WERI-Rb-1 (cell line): ENCODE results near the gene TMEM121.
"Not testable (repeated sequence)": the region's sequence is repeated elsewhere in the genome, so short reads cannot be mapped to it uniquely, and the experiment has no call there.

ENCODE experiments used
- DNase-seq: peaks from one replicate; pipeline ENCODE4 v3.0.0-alpha.2; 2020
- H3K27ac ChIP-seq: fragments of 250-450 bp; sonication (Bioruptor Pico); 2 replicates; pipeline ENCODE4 v1.5.1; 2020; ENCODE audit warnings: mild to moderate bottlenecking, moderate library complexity
- H3K27me3 ChIP-seq: fragments of 250-450 bp; sonication (Bioruptor Pico); 2 replicates; pipeline ENCODE4 v1.5.1; 2021; ENCODE audit warnings: mild to moderate bottlenecking, low read depth, moderate library complexity; ENCODE audit not compliant: insufficient read depth, severe bottlenecking
- H3K36me3 ChIP-seq: fragments of 250-450 bp; sonication (Bioruptor Pico); 2 replicates; pipeline ENCODE4 v1.5.1; 2020; ENCODE audit warnings: mild to moderate bottlenecking, moderate library complexity
- H3K4me3 ChIP-seq: 2 replicates; pipeline ENCODE4 v1.5.1; 2011; ENCODE audit warnings: low read depth, mild to moderate bottlenecking, control low read depth, low read length
- H3K9me3 ChIP-seq: fragments of 250-450 bp; sonication (Bioruptor Pico); 2 replicates; pipeline ENCODE4 v1.5.1; 2021; ENCODE audit warnings: mild to moderate bottlenecking, moderate library complexity; ENCODE audit not compliant: severe bottlenecking
- TF ChIP-seq, protein P1 (sequence below): IDR thresholded peaks from 2 replicates; pipeline ENCODE4 v1.5.1; 2011; ENCODE audit warnings: low read depth, mild to moderate bottlenecking, control low read depth, inconsistent platforms, low read length

Gene TMEM121

DNA sequence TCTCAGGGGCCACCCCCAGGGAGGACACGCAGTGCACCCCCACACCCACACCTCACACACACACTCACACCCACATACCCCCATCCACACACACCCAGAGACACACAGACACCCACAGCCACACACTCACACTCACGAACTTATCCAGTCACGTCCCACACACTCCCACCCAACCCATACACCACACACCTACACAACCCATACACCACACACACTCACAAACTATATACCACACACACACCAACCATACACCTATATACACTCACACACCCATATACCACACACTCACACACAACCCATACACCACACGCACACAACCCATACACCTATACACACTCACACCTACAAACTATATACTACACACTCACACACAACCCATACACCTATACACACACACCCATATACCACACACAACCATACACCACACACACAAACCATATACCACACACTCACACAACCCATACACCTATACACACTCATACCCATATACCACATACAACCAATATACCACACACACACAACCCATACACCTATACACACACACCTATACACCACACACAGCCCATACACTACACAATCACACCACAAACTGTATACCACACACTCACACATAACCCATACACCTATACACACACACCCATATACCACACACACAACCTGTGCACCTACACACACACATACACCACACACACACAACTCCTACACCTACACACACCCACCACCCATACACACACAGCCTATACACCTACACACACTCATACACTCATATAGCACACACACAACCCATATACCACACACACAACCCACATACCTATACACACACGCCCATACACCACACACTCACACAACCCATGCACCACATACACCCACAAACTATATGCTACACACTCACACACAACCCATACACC, 42.7 kb downstream of the TMEM121 start:
- Histone ChIP-seq H3K4me3 (no peak overlapping the region), H3K36me3 (no peaks in the 10 kb centered on the region), H3K27me3 (no peaks in the 10 kb centered on the region), H3K27ac (no peak overlapping the region), H3K9me3 (peaks cover 2% of the 10 kb centered on the region)
- no peak for DNase-seq
- TF ChIP-seq, protein P1, sequence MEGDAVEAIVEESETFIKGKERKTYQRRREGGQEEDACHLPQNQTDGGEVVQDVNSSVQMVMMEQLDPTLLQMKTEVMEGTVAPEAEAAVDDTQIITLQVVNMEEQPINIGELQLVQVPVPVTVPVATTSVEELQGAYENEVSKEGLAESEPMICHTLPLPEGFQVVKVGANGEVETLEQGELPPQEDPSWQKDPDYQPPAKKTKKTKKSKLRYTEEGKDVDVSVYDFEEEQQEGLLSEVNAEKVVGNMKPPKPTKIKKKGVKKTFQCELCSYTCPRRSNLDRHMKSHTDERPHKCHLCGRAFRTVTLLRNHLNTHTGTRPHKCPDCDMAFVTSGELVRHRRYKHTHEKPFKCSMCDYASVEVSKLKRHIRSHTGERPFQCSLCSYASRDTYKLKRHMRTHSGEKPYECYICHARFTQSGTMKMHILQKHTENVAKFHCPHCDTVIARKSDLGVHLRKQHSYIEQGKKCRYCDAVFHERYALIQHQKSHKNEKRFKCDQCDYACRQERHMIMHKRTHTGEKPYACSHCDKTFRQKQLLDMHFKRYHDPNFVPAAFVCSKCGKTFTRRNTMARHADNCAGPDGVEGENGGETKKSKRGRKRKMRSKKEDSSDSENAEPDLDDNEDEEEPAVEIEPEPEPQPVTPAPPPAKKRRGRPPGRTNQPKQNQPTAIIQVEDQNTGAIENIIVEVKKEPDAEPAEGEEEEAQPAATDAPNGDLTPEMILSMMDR: no peak

DNA sequence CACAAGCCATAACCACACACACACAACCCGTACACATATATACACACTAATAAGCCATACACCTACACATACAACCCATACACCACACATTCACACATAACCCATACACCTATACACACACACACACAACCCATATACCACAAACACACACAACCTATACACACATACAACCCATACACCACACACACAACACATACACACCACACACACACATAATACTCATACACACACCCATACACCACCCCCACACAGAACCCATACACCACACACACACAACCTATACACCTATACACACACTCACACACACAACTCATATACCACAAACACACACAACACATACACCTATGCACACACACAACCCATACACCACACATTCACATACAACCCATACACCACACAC, 44.1 kb downstream of the TMEM121 start:
- no peak overlapping the region for H3K4me3 ChIP-seq
- no peaks in the 10 kb centered on the region for H3K27me3 ChIP-seq
- no peak for DNase-seq
- H3K9me3 ChIP-seq: peaks cover 2% of the 10 kb centered on the region
- no peaks in the 10 kb centered on the region for H3K36me3 ChIP-seq
- H3K27ac ChIP-seq: no peak overlapping the region
- TF ChIP-seq, protein P1: no peak

DNA sequence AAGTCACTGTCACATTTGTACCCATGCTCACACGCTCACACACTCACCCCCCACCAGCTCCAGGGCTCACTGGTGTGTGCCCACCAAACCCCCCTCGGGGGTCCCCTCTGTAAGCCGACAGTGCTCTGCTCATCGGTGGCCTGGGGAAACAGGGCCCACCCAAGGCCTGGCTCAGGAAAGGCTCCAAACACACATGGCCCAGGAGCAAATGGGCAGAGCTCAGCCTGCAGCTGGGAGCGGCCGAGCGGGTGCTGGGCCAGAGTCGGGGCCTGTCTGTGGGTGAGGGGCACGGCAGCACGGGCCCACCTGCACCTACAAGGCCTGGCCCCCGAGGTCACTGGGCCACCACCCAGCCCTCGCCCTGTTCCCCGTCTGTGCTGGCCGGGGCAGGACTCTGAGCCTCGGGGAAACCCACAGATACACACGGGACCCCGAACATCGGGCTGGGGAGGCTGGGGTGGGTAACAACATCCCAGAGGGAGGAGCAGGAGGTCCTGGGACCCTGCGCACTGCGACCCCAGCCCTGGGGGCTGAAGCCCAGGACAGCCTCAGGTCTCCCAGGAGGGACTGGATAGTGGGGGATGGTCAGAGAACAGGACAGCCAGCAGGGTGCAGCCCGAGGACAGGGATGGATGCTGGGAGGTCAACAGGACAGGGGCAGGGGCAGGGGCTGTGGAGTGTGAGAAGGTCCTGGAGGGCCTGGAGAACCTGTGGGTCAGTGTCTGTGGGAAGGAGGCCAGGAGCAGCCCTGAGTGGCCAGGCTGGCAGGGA, 45.0 kb downstream of the TMEM121 start:
- H3K27me3 ChIP-seq, H3K27ac ChIP-seq, H3K9me3 ChIP-seq, H3K36me3 ChIP-seq, DNase-seq, H3K4me3 ChIP-seq: not testable (repeated sequence)

DNA sequence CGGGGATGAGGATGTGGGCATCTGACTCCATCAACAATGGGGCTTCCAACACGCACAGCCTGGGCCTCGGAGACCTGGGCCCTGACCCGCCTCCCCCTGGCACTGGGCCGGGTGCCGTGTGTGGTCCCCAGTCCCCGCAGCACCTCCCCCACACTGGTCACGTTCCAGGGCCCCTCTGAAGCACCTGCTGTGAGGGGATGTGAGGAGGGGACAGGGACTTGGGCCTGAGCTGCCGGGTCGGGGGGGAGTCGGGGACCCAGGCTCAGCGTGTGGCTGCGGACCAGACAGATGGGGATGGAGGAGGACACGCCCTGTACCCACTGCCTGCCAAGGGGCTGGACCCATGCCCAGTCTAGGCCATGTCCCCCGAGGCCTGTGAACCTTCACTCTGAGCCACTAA, 45.7 kb downstream of the TMEM121 start:
- H3K27ac ChIP-seq, H3K4me3 ChIP-seq, DNase-seq: not testable (repeated sequence)

DNA sequence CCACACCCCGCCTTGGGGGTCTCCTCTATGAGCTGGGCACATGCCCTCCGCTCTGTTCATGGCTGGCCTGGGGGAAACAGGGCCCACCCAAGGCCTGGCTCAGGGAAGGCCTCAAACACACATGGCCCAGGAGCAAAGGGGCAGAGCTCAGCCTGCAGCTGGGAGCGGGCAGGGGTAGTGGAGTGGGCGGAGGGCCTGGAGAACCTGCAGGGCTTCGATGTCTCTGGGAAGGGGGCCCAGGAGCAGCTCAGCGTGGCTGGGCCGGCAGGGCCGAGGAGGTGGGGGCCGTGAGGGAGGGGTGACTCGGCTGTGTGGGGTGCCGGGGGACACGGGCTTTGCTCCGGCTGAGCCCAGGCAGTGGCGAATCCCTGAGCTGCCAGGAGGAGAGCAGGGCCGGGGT, 47.5 kb downstream of the TMEM121 start:
- not testable (repeated sequence) for H3K27ac ChIP-seq, H3K9me3 ChIP-seq, H3K4me3 ChIP-seq, H3K27me3 ChIP-seq, H3K36me3 ChIP-seq, DNase-seq

More for the DNA sequence above, 45.7 kb downstream of the TMEM121 start:
- H3K9me3 ChIP-seq, H3K36me3 ChIP-seq, H3K27me3 ChIP-seq: not testable (repeated sequence)

DNA sequence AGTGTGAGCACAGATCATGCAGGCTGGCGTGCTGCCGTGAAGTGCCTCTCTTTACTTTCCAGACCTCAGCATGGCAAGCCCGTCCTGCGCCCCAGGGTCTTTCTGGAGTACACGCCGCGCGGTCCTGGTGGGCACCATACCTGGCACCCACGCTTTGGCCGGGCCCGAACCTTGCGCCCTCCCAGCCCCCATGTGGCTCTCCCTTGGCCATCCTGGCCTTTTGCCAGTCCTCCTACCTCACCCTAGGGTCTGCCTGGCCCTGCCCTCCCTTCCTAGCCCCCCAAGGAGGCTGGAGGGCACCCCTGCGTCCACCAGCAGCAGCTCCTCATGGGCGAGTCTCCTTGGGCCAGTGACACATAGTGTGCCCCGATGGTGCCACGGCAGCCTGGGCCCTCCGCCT, 48.0 kb downstream of the TMEM121 start:
- H3K27ac ChIP-seq, H3K9me3 ChIP-seq, DNase-seq, H3K4me3 ChIP-seq, H3K36me3 ChIP-seq, H3K27me3 ChIP-seq: not testable (repeated sequence)

DNA sequence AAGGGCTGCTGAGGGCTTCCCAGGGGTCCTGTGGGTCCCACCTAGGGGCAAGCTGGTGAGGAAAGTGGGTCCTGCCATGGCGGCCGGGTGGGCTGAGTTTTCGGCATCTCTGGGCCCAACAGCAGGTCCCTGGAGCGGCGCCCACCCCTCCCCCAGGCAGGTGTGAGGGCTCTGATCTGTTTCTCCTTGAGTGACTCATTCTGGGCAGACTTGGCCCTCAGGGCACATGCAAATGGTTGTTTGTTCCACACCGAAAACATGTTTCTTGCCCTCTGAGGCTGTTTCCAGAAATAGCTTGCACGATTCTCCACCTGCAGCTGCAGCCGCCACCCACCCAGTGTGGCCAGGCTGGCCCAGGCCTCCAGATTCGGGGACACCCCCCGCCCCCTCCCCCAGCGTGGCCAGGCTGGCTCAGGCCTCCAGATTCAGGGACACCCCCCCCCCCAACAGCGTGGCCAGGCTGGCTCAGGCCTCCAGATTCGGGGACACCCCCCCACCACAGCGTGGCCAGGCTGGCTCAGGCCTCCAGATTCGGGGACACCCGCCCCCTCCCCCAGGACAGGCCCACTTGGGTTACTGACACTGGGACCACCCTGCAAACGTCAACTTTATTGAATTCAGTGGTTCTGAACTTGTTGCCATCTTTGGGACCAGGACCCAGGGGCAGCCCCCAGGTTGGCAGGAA, 48.8 kb downstream of the TMEM121 start:
- H3K4me3 ChIP-seq, DNase-seq, H3K36me3 ChIP-seq, H3K9me3 ChIP-seq, H3K27me3 ChIP-seq, H3K27ac ChIP-seq: not testable (repeated sequence)

DNA sequence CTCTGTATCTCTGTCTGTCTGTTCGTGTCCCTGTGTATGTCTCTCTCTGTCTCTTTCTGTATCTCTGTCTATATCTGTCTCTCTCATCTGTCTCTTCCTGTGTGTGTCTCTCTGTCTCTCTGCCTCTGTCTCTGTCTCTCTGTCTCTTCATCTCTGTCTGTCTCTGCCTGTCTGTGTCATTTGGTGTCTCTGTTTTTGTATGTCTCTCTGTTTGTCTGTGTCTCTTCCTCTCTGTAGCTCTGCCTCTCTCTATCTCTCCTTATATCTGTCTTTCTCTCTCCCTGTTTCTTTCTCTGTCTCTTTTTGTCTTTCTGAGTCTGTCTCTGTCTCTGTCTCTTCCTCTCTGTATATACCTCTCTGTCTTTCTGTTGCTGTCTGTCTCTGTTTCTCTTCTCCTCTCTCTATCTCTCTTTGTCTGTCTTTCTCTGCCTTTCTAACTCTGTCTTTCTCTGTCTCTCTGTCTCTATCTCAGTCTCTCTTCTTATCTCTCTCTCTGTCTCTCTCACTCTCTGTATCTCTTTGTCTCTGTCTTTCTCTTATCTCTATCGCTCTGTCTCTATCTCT, 50.2 kb downstream of the TMEM121 start:
- TF ChIP-seq, protein P1: no peak
- Histone ChIP-seq H3K9me3 (no peaks in the 10 kb centered on the region), H3K36me3 (no peaks in the 10 kb centered on the region), H3K27ac (no peak overlapping the region), H3K4me3 (no peak overlapping the region), H3K27me3 (peaks cover 2% of the 10 kb centered on the region)
- DNase-seq: no peak
